GF-D8 (cell line): ENCODE results near the gene TOMM70.
A peak's percentile ranks its signal among the peaks of the same experiment; 100 is the strongest.

ENCODE experiments used
- DNase-seq: peaks from one replicate; lab custom pipeline; 2025; lab: John Stamatoyannopoulos, UW

Gene TOMM70

DNA sequence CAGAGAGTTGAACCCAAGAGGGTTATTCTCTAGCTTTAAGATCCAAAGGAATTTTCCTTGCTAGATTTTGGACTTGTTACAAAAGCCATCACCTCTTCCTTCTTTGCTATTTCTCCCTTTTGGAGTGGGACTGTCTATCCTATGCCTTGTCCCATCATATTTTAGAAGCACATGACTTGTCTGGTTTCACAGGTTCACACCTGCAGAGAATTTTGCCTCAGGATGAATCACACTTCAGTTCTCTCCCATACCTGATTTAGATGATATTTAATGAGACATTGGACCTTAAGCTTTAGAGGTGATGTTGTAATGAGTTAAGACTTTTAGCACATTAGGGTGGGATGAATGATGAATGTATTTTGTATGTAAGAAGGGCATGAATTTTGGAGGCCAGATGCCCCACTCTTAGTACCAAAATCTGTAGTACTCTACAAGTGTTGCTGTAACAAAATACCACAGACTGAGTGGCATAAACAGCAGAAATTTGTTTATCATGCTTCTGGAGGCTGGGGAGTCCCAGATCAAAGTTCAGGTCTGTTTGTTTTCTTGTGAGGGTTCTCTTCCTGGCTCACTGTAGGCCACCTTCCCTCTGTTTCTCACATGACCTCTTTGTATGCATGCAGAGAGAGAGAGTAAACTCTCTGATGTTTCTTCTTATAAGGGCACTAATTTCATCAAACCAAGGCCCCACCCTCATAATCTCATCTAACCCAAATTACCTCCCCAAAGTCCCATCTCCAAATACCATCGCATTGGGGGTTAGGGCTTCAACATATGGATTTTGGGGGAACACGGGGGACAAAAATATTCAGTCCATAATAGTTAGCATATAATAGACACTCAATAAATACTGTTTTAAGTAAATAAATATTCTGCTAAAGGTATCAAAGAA lies 10.4 kb upstream of the TOMM70 start:
- DNase-seq: no peak

DNA sequence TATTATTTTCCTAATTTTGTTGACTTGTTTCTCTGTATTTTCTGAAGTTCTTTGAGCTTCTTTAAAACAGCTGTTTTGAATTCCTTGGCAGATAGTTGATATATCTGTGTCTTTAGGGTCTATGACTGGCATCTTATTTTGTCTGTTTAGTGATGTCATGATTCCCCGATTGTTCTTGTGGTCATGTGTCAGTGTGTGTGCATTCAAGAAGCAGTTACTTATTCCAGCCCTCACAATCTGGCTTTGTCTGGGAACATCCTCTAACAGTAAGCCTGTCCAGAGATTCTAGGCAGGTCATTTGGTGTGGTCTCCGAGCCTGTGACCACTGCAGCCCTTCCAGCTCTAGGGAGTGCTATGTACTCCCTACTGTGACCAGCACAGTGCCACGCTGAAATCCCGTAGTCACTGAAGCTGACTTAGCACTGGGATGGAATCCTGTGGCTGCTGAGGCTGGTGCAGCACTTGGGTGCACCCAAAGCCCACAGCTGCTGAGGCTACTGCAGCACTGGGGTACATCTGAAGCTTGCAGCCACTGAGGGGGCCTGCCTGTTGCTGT lies 7.2 kb upstream of the TOMM70 start:
- no peak for DNase-seq

DNA sequence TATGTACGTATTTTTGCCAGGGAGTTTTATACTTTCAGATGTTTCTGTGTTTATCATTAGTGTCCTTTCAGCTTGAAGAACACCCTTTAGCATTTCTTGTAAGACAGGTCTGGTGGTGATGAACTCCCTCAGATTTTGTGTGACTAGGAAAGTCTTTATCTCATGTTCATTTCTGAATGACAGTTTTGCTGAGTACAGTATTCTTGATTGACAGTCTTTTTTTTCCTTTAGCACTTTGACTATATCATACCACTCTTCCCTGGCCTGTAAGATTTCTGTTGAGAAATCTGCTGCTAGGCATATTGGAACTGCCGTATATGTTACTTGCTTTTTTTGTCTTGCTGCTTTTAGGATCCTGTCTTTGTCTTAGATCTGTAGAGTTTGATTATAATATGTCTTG lies 6.3 kb upstream of the TOMM70 start:
- no peak for DNase-seq

DNA sequence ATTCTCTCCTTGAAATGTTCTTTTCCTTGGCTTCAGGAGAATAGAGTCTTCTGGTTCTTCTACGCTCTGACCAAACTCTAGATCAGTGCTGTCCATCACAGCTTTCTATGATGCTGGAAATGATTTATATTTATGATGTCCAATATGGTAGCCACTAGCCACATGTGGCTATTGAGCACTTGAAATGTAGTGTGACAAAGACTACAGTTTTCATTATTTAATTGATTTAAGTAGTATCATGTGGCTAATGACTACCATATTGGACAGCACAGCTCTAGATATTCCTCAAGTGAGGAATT lies 3.3 kb upstream of the TOMM70 start:
- no peak for DNase-seq

GRCh38 chr3:100403362-100404249 lies 2.7 kb upstream of the TOMM70 start:
- no peak for DNase-seq

DNA sequence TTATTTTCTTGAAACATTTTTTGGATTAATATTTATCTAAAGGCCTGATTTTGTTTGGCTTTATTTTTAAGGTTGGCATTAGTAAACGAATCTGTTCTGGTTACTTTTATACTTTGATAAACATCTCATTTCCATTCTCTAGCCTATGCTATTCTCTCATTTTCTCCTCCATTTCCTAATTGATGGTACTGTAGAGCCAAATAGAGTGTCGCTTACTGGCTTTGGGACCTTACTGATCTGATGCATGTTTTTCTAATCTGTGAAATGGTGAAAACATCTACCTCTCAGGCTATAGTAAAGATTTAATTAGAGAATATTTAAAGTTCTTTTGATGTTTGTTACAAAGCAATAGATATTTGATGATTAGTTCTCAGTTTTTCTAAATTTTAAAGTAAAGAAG lies 2.0 kb upstream of the TOMM70 start:
- no peak for DNase-seq

DNA sequence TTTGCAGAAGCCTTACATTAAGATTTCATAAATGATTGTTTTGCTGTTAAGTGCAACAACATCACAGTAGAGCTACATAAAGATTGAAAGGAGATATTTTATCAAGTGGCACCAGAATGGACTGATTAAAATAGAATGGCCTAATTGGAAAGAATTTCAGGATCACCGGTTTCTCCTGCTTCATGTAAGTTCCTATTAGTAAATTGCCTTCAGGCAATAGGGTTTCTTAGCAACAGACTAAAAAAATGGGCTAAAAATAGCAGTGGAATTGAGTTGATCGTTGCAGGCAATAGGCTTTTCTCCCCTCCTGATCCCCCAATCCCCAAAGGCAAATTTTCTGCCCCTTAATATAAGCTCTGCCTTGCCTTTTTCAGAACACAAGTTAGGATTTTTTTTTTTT lies 1.4 kb upstream of the TOMM70 start:
- DNase-seq: peak; percentile 16

DNA sequence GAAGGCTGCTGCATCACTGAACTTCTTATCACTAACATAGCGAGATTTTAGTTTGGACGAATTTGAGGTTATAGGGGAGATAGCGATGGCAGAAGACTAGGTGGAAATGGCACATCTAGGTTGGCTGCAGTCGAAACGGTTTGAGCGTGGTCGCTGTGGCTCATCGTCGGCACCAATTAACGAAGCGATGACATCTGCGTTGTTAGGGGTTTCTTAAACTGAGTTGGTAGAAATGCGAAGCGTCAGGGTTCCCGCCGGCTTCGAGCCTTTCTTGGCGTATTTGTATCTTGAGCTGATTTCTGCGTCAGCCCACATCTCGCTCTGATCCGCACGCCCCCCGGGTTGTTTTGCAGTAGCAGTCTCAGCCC lies 769 bp upstream of the TOMM70 start:
- DNase-seq: peak; percentile 44

DNA sequence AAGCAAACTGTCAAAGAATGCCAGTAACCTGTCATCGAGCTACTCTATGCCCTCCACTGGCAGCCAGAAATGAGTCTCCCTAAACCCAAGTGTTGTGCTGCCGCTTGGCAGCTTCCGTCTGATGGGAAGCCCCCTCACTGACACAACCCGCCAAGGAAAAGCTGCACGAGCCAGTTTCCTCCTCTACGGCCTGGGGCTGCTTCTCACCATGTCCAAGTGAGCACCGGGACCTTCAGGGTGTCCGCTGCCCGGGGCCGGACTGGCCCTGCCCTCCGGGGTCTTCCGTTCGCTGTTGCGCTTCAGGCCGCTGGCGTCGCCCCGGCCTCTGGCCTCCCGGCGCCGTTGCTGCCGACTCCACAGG lies 490 bp downstream of the TOMM70 start:
- no peak for DNase-seq

DNA sequence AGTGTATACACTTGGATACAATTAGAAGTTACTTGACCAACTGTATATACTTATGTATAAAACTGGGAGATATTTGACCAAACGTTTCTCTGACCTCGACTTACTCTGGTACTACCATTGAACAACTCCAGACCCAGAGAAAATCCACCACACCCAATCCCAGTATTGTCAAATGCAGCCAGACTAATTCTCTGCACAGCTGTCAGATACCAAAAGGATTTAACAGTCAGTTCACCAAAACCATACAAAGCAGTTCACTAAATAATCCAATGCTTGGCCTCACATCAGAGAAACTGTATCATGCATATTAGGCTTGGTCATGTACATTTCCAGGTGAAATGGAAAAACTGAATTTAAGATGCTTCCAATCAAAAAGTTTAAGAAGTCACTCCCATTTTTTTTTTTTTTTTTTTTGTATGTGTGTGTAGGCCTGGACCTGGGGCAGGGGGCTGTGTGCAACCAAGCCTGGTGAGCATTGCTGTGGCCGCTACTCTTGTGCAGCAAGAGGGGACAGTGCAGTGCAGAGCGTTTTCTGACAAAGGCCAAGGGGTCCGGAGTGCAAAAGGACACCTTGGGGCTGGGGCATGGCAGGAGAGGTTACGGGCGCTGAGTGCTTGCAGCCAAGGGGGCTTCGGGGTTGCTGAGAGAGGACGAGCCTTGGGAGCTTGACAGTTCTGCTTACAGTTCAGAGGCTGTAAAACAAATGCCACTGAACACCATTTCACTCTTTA lies 1.4 kb downstream of the TOMM70 start:
- no peak for DNase-seq

GRCh38 chr3:100396967-100397366 lies 3.9 kb downstream of the TOMM70 start:
- DNase-seq: no peak

DNA sequence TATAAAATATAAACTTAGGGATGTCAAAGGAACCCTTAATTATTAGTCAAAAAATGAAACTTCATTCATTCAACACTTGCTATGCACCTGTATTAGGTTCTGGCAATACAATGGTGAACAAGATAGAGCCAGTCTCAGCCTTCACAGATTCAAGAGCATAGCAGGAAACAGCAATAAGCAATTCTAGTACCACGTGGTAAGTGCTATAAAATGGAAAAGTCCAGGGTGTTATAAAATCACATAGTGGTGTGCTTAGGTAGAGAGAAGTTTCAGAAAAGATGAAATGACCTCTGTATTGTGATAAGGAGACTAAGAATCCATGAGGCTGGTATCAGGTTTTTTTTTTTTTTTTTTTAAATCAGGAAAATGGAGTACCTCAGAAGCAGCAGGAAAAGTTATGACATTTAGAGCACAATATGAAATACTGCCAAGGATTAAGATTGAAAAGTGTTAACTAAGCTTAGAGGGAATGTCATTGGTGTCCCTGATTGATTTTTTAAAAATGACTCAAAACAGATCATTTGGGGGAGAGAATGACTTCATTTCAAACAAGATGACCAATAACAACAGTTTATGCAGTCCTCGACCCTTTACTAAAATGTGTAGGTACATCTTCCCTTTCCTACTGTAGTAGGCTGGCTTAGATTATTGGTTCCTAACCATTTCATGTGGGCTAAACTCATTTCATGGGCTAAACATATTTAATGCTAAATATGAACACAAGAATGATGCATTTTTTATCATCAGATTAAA lies 5.0 kb downstream of the TOMM70 start:
- DNase-seq: no peak

DNA sequence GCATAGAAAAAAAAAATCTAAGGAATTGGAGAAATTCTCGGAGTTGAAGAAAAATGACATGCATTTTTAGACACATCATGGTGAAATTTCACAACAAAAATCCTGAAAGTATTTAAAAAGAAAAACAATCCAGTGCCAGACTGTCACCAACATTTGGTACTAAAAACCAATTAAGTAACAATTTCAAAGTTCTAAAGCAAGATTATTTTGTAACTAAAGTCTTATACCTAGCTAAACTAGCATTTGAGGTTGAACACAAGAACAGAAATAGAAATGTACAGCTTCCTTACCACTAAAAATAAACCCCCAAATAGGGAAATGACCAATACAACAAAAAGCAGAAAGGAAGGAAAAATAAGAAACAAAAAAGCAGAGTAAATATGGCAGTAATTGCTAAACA lies 11.9 kb downstream of the TOMM70 start:
- no peak for DNase-seq

GRCh38 chr3:100386437-100387074 lies 14.3 kb downstream of the TOMM70 start:
- DNase-seq: no peak

DNA sequence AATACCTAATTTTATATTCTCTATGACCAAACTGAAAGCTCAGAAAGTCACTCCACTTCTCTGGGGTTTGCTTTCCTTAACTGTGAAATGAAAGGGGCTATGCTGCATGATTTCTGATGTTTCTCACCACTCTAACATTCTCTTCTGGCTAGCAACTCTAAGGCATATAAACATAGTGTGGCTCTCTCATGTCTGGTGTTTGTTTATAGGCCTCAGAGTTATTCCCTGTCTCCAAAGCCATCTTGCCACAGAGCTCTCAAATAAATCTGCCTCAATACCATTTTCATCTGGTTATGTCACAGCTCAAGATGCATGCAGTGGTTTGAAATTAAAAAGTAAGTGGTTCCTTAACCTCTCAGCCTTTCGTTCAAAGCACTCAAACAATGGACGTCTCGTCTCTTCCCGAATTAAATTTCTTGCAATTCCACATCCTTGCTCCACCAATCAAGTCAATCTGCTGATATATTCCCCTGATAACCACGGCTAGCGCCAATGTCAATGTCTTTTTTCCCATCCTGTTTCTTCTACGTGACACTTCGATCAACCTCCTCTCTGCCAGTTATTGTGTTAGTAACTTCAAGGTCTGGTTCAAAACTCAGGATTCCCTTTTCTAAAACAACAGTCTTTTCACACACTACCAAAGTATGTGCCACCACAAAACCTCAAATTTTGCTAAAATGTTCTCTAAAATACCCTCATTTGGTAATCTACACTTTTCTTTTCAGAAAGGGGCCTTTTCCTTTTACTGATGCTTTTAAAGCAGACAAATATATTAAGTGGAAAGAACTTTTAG lies 16.0 kb downstream of the TOMM70 start:
- no peak for DNase-seq

- no peak for DNase-seq
Observed at GRCh38 chr3:100376301-100376700, 24.6 kb downstream of the TOMM70 start.

- no peak for DNase-seq
Observed at GRCh38 chr3:100374521-100374920, 26.4 kb downstream of the TOMM70 start.

GRCh38 chr3:100370756-100371155 lies 30.1 kb downstream of the TOMM70 start:
- no peak for DNase-seq

- no peak for DNase-seq
Observed at GRCh38 chr3:100368441-100368840, 32.4 kb downstream of the TOMM70 start.

- DNase-seq: no peak
Observed at GRCh38 chr3:100366424-100366823, 34.5 kb downstream of the TOMM70 start.
